Activated CD8-positive, alpha-beta memory T cell treated with anti-CD3 and anti-CD28 coated beads for 36 hours (primary cell): ENCODE results near the gene BPIFB4. TPM values are rescaled to one million over a fixed set of nuclear protein-coding genes. Genes with fewer than 3 reads are reported as not detected.
"Not testable (repeated sequence)": the region's sequence is repeated elsewhere in the genome, so short reads cannot be mapped to it uniquely, and the experiment has no call there.

Experiments used
- CTCF ChIA-PET: fragments of 350-600 bp; sonication (Branson Sonifier 250); formaldehyde crosslinking; loops from one replicate; lab custom pipeline; 2021; ENCODE audit warnings: antibody characterized with exemption; lab: Charles Lee
- POLR2A ChIA-PET: fragments of 350-600 bp; sonication (Branson Sonifier 250); formaldehyde crosslinking; loops from one replicate; lab custom pipeline; 2021; ENCODE audit warnings: antibody characterized with exemption; lab: Charles Lee
- total RNA-seq, 2 experiments: library from RNA; stranded (reverse); gene quantifications; one replicate each; pipeline ENCODE4 v1.2.3, GENCODE V29; 2021

The BPIFB4 gene
- total RNA-seq, 2 experiments from 2014 or later, result not detected

DNA sequence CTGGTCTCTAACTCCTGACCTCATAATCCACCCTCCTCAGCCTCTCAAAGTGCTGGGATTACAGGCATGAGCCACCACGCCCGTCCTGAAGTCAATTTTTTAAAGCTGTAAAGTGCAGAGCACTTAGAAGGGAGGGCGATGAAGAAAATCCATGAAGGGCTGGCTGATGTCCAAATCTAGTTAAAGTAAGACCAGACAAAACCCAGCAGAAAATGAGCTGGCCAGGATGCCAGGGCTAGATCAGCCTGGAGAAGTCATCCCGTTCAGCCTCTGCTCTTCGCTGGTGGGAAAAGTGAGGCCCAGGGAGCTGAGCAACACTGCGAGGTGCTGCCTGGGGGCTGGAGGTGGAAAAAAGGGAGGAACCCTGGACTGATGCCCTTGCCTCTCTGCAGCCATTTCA lies 3.1 kb downstream of the BPIFB4 start:
- CTCF ChIA-PET, result no interaction called here
- POLR2A ChIA-PET, result no interaction called here

DNA sequence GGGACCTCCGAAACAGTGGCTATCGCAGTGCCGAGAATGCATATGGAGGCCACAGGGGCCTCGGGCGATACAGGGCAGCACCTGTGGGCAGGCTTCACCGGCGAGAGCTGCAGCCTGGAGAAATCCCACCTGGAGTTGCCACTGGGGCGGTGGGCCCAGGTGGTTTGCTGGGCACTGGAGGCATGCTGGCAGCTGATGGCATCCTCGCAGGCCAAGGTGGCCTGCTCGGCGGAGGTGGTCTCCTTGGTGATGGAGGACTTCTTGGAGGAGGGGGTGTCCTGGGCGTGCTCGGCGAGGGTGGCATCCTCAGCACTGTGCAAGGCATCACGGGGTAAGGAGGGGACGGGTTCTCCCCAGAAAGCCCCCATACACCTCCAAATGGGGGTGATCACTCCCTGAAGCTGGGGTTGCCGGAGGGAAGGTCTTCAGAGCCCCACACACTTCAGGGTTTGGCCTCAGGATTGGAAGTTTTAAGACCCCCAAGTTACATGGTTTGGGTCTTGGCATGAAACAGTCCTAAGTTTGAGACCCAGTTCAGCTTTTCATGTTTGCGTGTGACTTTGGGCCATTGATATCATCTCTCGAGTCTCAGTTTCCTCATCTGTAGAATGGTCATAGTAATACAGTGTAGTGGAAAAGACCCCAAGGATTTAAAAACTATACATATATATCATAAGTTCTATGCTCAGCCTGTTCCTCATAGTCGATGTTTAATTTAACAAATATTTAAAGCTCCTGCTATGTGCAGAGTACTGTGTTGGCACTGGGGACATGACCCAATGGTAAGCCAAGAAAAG lies 4.3 kb downstream of the BPIFB4 start:
- CTCF ChIA-PET, result no interaction called here

DNA sequence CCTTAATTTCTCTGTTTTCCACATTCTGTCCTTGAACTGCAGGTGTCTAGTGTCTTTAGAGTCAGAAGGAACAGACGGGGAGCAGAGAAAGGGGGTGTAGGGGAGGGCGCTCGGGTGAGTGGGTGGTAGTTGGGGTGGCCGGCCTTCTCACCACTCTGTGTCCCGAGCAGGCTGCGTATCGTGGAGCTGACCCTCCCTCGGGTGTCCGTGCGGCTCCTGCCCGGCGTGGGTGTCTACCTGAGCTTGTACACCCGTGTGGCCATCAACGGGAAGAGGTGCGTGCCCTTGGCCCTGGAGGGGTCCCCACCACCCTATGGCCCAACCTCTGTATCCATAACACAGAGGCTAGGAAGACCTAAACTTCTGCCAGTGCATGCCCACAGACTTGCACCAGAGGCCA lies 5.3 kb downstream of the BPIFB4 start:
- CTCF ChIA-PET, result no interaction called here

More for the DNA sequence above, 4.3 kb downstream of the BPIFB4 start:
- POLR2A ChIA-PET, result no interaction called here

DNA sequence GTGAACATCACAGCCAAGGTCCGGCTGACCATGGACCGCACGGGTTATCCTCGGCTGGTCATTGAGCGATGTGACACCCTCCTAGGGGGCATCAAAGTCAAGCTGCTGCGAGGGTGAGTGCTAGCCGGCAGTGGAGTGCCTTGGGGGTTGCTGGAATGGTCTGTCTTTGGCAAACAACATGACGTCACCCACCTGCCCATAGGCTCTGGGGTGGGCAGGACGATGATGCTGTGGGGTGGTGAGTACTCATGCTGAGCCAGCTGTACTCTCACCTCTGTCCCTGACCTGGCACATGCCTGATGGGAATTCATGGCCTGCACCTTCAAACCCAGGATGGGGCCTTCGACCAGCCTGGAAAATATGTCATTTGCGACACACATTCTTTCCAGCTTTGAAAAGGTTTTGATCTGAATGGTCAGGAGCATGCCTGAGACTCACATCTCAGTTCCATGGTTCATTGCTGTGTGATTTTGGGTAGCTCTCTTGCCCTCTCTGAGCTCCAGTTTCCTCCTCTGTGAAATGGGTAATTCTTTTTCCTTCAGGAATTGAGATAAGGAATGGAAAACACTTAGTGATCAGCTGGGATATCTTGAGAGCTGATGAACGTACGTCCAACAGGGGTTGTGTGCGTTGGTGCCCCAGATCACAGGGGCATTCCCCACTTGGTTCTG lies 6.7 kb downstream of the BPIFB4 start:
- CTCF ChIA-PET, result interaction anchor here (0.5 kb wide), 1 partner anchor 213 kb away, joined by 3 read pairs; no protein-coding TSS in a partner anchor
- POLR2A ChIA-PET, result no interaction called here

More for the DNA sequence above, 5.3 kb downstream of the BPIFB4 start:
- POLR2A ChIA-PET, result no interaction called here

DNA sequence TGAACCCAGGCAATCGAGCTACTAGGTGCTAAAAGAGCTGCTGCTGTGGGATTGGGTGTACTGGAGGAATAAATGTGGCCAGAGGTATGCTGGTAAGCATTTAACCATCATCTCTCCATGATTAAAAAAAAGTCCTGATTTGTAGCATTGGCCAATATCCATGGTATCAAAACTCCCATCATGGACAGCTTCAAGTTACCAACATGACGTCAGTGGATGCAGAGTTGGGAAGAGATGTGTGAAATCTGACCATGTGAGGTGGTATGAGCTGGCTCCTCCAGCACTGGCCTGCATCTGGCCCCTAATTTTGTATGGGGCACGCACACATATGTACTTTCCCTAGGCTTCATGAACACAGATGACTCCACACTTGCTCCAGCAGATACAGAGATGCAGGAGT lies 11.7 kb downstream of the BPIFB4 start:
- ChIA-PET CTCF (no interaction called here), POLR2A (no interaction called here)

DNA sequence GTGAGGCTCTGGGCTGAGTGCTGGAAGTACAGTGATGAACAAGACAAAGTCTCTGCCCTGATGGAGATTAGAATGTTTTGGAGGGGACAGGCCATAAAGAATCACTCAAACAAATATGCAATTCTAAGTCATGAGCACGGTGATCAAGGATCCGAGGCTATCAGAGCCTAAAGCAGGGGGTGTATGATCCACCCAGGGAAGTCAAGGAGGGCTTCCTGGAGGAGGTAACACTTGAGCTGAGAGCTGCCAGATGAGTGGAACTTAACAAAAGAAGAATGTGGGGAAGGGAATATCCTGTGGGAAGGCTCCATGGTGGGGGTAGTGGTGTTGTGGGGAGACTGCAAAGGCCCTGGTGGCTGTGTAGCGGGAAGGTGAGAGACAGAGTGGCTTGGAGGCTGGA lies 12.2 kb downstream of the BPIFB4 start:
- ChIA-PET CTCF (no interaction called here), POLR2A (no interaction called here)

DNA sequence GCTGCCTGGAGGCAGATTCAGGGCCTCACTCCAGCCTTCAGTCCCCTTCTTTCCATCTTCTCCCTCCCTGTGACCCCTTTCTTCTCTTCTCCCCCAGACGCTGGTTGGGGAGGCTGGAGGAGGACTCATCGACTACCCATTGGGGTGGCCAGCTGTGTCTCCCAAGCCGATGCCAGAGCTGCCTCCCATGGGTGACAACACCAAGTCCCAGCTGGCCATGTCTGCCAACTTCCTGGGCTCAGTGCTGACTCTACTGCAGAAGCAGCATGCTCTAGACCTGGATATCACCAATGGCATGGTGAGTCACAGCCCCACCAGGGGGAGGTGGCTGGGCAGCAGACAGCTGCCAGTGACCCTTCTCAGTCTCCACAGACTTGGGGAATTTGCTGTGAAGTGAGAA lies 12.9 kb downstream of the BPIFB4 start:
- POLR2A ChIA-PET, result no interaction called here
- CTCF ChIA-PET, result no interaction called here

DNA sequence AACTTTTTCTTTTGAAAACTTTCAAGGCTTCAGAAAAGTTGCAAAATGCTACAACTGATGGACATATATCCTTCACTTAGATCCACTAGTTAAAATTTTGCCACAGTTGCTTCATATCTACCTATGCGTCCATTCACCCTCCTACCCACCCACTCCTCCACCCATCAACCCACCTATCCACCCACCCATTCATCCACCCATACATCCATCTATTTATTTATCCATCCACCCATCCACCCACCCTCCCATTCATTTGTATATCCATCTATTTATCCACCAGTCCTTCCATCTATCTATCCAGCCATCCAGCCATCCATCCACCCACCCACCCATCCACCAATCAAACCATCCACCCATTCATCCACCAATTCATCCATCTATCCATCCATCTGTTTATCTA lies 13.6 kb downstream of the BPIFB4 start:
- ChIA-PET CTCF (no interaction called here), POLR2A (no interaction called here)

DNA sequence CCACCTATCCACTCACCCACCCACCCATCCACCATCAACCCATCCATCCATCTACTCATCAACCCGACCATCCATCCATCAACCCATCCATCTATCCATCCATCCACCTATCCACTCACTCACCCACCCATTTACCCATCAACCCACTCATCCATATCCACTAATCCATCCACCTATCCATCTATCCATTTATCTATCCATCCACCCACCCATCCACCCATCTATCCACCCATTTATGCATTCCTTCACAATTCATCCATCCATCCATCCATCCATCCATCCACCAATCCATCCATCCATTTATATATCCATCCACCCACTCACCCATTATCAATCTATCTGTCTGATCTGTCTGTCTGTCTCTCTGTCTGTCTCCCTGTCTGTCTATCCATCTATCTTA lies 14.1 kb downstream of the BPIFB4 start:
- CTCF ChIA-PET, result interaction anchor here (1.2 kb wide), 1 partner anchor 206 kb away, joined by 3 read pairs; no protein-coding TSS in a partner anchor
- POLR2A ChIA-PET, result no interaction called here

DNA sequence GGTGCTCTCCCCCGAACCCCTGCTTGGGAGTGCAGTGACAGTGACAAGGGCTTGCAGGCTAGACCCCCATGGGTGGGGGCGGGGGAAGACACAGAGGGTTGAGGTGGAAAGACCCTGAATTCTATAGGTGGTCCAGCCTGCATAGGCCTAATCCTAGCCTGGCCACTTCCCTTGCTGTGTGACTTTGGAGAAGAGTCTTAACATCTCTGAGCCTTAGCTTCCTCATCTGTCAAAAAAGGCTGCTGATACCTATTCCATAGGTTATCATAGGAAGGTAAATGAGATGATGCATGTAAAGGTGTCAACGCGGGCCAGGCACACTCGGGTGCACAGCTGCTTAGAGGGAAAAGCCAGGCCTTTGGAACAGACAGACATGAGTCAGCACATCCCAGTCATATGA lies 15.8 kb downstream of the BPIFB4 start:
- ChIA-PET CTCF (interaction anchor here (0.5 to 1.8 kb wide), 3 partner anchors 191 to 330 kb away, joined by 4 to 9 read pairs (median 4); no protein-coding TSS in a partner anchor), POLR2A (no interaction called here)

DNA sequence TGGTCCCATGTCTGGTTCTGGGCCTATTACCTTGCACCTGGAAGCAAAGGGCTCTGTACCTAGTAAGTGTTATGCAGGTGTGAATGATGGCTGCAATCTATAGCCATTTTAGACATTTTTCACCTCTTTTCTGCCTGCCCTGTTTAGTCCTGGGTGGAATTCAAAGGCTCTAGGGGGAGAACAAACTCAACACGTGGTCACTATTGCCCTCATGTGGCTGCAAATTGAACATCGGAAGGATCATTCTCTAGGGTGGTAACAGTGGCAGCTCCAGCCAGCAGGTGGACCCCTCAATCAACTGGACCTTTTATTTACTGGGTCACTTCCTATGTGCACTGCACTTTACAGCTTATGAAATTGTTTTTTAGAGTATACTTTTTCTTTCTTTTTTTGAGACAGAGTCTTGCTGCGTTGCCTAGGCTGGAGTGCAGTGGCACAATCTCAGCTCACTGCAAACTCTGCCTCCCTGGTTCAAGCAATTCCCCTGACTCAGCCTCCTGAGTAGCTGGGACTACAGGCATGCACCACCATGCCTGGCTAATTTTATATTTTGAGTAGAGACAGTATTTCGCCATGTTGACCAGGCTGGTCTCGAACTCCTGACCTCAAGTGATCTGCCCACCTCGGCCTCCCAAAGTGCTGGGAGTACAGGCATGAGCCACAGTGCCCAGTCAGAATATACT lies 16.6 kb downstream of the BPIFB4 start:
- POLR2A ChIA-PET, result not testable (repeated sequence)
- CTCF ChIA-PET, result interaction anchor here (0.6 to 1.8 kb wide), 8 partner anchors 22 to 306 kb away, joined by 3 to 9 read pairs (median 4); partner anchors contain the start of gene SUN5

DNA sequence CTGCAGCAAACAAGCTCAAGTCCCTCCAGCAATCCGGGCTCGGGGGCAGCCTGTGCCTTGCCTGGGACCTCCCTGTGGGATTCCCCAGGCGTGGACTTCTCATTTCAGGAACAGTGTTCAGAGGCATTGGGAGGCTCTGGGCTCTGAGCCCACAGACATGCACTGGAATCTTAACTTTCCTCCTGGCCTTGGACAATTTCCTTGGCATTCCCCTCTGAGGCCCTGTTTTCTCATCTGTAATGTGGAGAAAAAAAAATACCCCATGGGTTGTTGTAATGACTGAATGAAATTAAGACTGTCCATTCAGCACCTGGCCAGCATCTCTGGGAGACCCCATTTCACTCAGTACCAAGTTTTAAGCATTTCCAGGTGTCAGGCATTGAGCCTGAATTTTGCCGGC lies 17.6 kb downstream of the BPIFB4 start:
- POLR2A ChIA-PET, result no interaction called here
- CTCF ChIA-PET, result interaction anchor here (1.1 to 1.8 kb wide), 5 partner anchors 23 to 307 kb away, joined by 3 to 9 read pairs (median 5); partner anchors contain the start of gene SUN5

DNA sequence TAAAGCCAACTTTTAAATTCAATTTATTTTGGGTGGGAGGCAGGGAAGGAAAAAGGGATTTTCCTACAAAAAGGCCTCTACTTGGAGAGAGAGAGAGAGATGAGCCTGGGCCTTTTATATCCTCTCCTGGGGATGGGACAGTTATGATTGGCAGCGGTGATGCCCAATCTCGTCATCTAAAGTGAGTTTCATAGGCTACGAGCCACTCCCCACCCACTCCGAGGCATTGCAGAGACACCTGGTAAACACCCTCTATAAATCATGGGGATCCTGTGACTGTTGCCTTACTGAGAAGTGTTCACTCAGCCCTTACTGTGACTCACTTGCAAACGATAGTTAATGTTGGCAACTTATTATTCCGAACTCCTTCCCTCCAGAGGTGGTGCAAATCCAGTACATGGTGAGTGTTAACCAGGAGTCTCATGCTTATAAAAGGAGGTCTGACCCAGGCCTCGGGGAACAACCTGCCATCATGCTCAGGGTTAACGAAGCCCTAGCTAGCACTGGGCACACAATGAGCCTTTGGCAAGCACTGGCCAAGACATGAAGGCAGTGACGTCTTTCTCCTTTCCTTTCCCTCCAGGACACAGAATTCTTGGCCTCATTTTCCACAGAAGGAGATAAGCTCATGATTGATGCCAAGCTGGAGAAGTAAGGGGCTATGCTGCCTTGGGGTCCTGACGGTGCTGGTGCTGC lies 20.5 kb downstream of the BPIFB4 start:
- ChIA-PET CTCF (no interaction called here), POLR2A (no interaction called here)

DNA sequence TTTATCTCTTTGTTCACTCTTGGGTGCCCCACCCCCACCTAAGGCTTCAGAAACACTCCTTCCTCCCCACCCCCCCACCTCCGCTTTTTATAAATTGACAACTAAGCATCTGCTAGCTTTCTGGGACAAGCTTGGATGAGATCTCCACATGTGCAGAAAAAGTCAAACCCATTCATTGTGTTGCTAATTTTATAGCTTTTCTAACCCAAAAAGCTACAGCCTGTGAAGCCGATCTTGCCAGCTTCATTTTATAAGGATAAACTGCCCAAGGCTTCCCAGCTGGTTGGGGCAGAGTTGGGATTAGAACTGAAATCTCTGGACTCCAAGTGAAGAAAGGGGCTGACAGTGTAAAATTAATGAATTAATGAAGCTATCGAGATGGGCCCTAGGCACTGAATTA lies 24.1 kb downstream of the BPIFB4 start:
- ChIA-PET CTCF (no interaction called here), POLR2A (no interaction called here)

DNA sequence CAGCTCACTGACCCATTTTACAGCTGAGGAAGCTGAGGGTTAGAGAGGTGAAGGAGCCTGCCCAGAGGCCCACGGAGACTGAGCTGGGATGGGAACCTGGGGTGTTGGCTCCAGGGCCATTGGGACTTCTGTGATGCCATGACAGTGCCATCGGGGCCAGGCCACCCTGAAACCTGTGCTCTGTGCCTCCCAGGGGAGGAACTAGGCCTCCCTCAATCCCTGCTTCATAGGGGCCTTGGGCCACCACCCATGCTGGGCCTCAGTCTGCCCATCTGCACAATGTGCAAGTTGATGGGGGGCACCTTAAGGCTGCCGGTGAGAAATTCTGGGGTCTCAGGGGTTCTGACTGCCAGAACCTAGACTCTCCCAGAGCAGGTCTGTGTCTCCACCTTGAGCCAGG lies 24.9 kb downstream of the BPIFB4 start:
- POLR2A ChIA-PET, result no interaction called here
- CTCF ChIA-PET, result no interaction called here

DNA sequence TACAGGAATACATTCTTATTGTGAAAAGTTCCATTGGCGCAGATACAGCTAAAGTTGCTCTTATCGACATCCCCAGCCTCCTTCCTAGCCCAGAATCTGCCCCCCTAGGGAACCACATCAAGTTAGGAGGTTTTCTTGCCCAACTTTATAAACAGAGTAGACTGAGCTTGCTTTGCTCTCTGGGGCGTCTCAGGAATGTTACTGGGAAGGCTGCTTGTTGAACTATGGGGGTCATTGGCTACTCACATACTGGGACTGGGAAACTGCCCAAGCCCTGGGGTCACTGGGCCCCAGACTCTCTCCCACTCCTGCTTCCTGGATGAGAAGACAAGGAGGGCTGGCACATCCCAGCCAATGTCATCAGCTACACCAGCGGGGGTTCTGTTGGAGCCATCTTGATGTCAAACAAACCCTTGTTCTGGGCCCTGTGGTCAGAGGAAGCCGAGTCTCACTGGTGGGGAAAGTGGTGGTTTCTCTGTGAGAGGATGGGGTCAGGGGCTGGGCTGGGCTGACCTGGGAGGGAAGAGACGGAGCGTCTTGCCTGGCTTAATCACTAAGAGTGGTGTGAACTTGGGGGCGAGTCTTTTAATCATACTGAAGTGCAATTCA lies 26.0 kb downstream of the BPIFB4 start:
- ChIA-PET POLR2A (no interaction called here), CTCF (no interaction called here)

DNA sequence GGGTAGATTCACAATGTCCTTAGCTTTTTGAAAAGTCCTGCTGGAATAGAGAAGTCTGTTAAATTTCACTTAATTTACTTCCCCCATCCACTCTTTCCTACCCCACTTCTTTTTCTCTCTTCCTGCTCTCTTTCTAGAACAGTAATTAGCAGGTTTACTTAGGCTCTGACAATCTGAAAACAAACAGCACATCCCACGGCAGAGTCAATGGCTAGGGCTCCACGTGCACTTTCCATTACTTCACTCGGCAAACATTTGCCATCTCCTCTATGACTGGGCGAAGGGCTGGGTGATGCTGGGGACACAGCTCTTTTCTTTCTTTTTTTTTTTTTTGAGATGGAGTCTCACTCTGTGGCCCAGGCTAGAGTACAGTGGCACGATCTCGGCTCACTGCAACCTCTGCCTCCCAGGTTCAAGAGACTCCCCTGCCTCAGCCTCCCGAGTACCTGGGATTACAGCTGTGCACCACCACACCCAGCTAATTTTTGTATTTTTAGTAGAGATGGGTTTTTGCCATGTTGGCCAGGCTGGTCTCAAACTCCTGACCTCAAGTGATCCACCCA lies 26.7 kb downstream of the BPIFB4 start:
- POLR2A ChIA-PET, CTCF ChIA-PET: not testable (repeated sequence)

DNA sequence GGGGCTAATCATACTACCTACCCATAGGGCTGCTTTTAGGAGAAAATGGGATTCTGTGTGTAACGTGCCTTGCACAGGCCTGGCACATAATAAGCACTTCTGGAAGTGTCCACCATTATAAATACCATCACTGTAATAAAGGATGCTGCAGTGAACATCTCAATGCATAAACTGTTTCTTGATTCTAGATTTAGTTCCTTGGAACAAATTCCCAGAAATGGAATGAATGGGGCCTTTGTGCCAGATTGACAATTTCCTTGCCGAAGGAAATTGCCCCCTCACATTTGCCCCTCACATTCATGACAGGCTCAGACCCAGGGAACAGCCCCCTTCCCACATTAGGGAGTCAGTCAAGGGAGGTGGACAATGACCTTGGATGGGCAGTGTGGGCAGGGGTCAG lies 29.2 kb downstream of the BPIFB4 start:
- CTCF ChIA-PET, result no interaction called here

More for the DNA sequence above, 29.2 kb downstream of the BPIFB4 start:
- POLR2A ChIA-PET, result no interaction called here
